H1 (cell line): ENCODE results near the gene C20orf202.

Source experiments
- CTCF ChIP-seq, 3 experiments: IDR thresholded peaks; 1 replicate in 2 of 3; 2 replicates in 1 of 3; pipeline versions ENCODE4 v1.5.1 to v1.6.1; 2011; ENCODE audit warnings: low read length in 3 of 3, mild to moderate bottlenecking in 3 of 3, inconsistent platforms in 2 of 3, low read depth in 1 of 3, moderate library complexity in 1 of 3; ENCODE audit not compliant: insufficient read depth in 1 of 3; ENCODE audit errors: control extremely low read depth in 1 of 3
- EP300 ChIP-seq, 2 experiments: IDR thresholded peaks; 1 replicate in 1 of 2; 2 replicates in 1 of 2; pipeline ENCODE4 v1.6.1; 2011 to 2012; ENCODE audit warnings: low read depth in 2 of 2, low read length in 2 of 2, mild to moderate bottlenecking in 2 of 2, borderline replicate concordance in 1 of 2, inconsistent platforms in 1 of 2, moderate library complexity in 1 of 2
- EZH2 ChIP-seq: fragments of 200-600 bp; sonication (generic); IDR thresholded peaks from 2 replicates; pipeline ENCODE4 v1.7.1; 2012; ENCODE audit warnings: low read depth, mild to moderate bottlenecking, moderate library complexity, low read length, inconsistent platforms; ENCODE audit not compliant: severe bottlenecking
- JUN ChIP-seq: IDR thresholded peaks from 2 replicates; pipeline ENCODE4 v1.6.1; 2011; ENCODE audit warnings: low read depth, mild to moderate bottlenecking, improper control_type of control experiment, low read length
- KDM1A ChIP-seq: fragments of 200-600, 300-600 bp; sonication (generic); IDR thresholded peaks from 2 replicates; pipeline ENCODE4 v1.7.1; 2016; ENCODE audit warnings: mild to moderate bottlenecking, low read length, borderline replicate concordance
- POLR2A ChIP-seq, 2 experiments: IDR thresholded peaks; 1 replicate in 1 of 2; 2 replicates in 1 of 2; pipeline ENCODE4 v1.6.1; 2011; ENCODE audit warnings: low read depth in 2 of 2, low read length in 2 of 2, mild to moderate bottlenecking in 2 of 2; ENCODE audit errors: control extremely low read depth in 1 of 2
- RAD21 ChIP-seq, 2 experiments: IDR thresholded peaks in 1 of 2; conservative IDR thresholded peaks in 1 of 2; 2 replicates each; pipeline ENCODE4 v1.6.1; 2011; ENCODE audit warnings: low read depth in 2 of 2, low read length in 2 of 2, improper control_type of control experiment in 1 of 2, inconsistent platforms in 1 of 2, mild to moderate bottlenecking in 1 of 2, moderate library complexity in 1 of 2
- RBBP5 ChIP-seq: IDR thresholded peaks from 2 replicates; pipeline ENCODE4 v1.7.1; 2012; ENCODE audit warnings: low read depth, mild to moderate bottlenecking, inconsistent platforms, low read length, moderate library complexity, borderline replicate concordance
- RXRA ChIP-seq: IDR thresholded peaks from 2 replicates; pipeline ENCODE4 v1.6.1; 2011; ENCODE audit warnings: low read depth, mild to moderate bottlenecking, low read length, moderate library complexity; ENCODE audit not compliant: insufficient read depth
- SAP30 ChIP-seq: fragments of 300-600 bp; sonication (generic); IDR thresholded peaks from 2 replicates; pipeline ENCODE4 v1.7.1; 2012; ENCODE audit warnings: low read length, moderate library complexity, mild to moderate bottlenecking, inconsistent platforms; ENCODE audit not compliant: insufficient read depth, insufficient replicate concordance
- SP1 ChIP-seq: IDR thresholded peaks from 2 replicates; pipeline ENCODE4 v1.6.1; 2011; ENCODE audit warnings: low read depth, low read length
- SRF ChIP-seq: IDR thresholded peaks from 2 replicates; pipeline ENCODE4 v1.6.1; 2011; ENCODE audit warnings: mild to moderate bottlenecking, low read depth, low read length, moderate library complexity

- TF ChIP-seq SRF (no peak), SAP30 (no peak), CTCF (IDR thresholded peaks at IDR 0.05; ENCODE audit: control extremely low read depth in 1 of 3, insufficient read depth in 1 of 3, low read depth in 1 of 3, low read length in 3 of 3) (no peak), RBBP5 (no peak), EZH2 (no peak), KDM1A (no peak), RXRA (no peak), EP300 (IDR thresholded peaks at IDR 0.05; ENCODE audit: borderline replicate concordance in 1 of 2, low read depth in 2 of 2, low read length in 2 of 2) (no peak), SP1 (no peak), POLR2A (IDR thresholded peaks at IDR 0.05; ENCODE audit: control extremely low read depth in 1 of 2, low read depth in 2 of 2, low read length in 2 of 2) (no peak), RAD21 (IDR thresholded peaks at IDR 0.05 in 1 of 2, conservative IDR thresholded peaks at IDR 0.05 in 1 of 2; ENCODE audit: low read depth in 2 of 2, low read length in 2 of 2) (no peak), JUN (no peak)
Measured at GRCh38 chr20:1163105-1163504, 40.1 kb upstream of the C20orf202 start.
